Trophoblast cell (in vitro differentiated cells and primary cell): ENCODE measurements around the gene PLEKHA5.
A peak's percentile ranks its signal among the peaks of the same experiment; 100 is the strongest.
"Not testable (repeated sequence)": the region's sequence is repeated elsewhere in the genome, so short reads cannot be mapped to it uniquely, and the experiment has no call there.

Source experiments
- DNase-seq, 2 donors: peaks; one replicate each; pipeline ENCODE4 v3.0.0-alpha.2; 2016
- H2AFZ ChIP-seq: 2 replicates; pipeline ENCODE4 v1.6.1; 2013; ENCODE audit warnings: low read length, moderate library complexity, mild to moderate bottlenecking; ENCODE audit not compliant: insufficient read depth, poor library complexity
- H2AK5ac ChIP-seq: 2 replicates; pipeline ENCODE4 v1.6.1; 2013; ENCODE audit warnings: mild to moderate bottlenecking, low read length
- H2BK120ac ChIP-seq: 2 replicates; pipeline ENCODE4 v1.6.1; 2013; ENCODE audit warnings: low read length, mild to moderate bottlenecking, moderate library complexity; ENCODE audit not compliant: insufficient read depth, poor library complexity
- H2BK12ac ChIP-seq: 2 replicates; pipeline ENCODE4 v1.6.1; 2013; ENCODE audit warnings: mild to moderate bottlenecking, low read length, moderate library complexity
- H2BK5ac ChIP-seq: 2 replicates; pipeline ENCODE4 v1.6.1; 2013; ENCODE audit warnings: low read length, low read depth, moderate library complexity, mild to moderate bottlenecking; ENCODE audit not compliant: poor library complexity
- H3K14ac ChIP-seq: 2 replicates; pipeline ENCODE4 v1.6.1; 2013; ENCODE audit warnings: mild to moderate bottlenecking, low read length
- H3K18ac ChIP-seq: 2 replicates; pipeline ENCODE4 v1.6.1; 2013; ENCODE audit warnings: mild to moderate bottlenecking, low read length
- H3K23ac ChIP-seq: 2 replicates; pipeline ENCODE4 v1.6.1; 2013; ENCODE audit warnings: low read length
- H3K27ac ChIP-seq: 2 replicates; pipeline ENCODE4 v1.5.1; 2013; ENCODE audit warnings: low read depth, mild to moderate bottlenecking, inconsistent platforms, low read length, moderate library complexity
- H3K27me3 ChIP-seq: 2 replicates; pipeline ENCODE4 v1.6.1; 2013; ENCODE audit warnings: inconsistent platforms, mild to moderate bottlenecking, low read length, moderate library complexity; ENCODE audit not compliant: insufficient read depth
- H3K36me3 ChIP-seq, 2 experiments: 1 replicate in 1 of 2; 2 replicates in 1 of 2; pipeline ENCODE4 v1.6.1; 2013; ENCODE audit warnings: low read length in 2 of 2, mild to moderate bottlenecking in 2 of 2, moderate library complexity in 1 of 2; ENCODE audit not compliant: insufficient read depth in 2 of 2, control insufficient read depth in 1 of 2
- H3K4ac ChIP-seq: 2 replicates; pipeline ENCODE4 v1.6.1; 2013; ENCODE audit warnings: low read depth, mild to moderate bottlenecking, low read length, moderate library complexity
- H3K4me1 ChIP-seq, 2 experiments: 1 replicate in 1 of 2; 2 replicates in 1 of 2; pipeline ENCODE4 v1.6.1; 2013; ENCODE audit warnings: low read length in 2 of 2, mild to moderate bottlenecking in 2 of 2, moderate library complexity in 1 of 2; ENCODE audit not compliant: insufficient read depth in 2 of 2, control insufficient read depth in 1 of 2
- H3K4me2 ChIP-seq: 2 replicates; pipeline ENCODE4 v1.6.1; 2013; ENCODE audit warnings: inconsistent platforms, mild to moderate bottlenecking, low read length, moderate library complexity
- H3K4me3 ChIP-seq: 2 replicates; pipeline ENCODE4 v1.5.1; 2013; ENCODE audit warnings: mild to moderate bottlenecking, low read depth, low read length, inconsistent platforms
- H3K79me1 ChIP-seq: one replicate; pipeline ENCODE4 v1.6.1; 2013; ENCODE audit warnings: low read length
- H3K79me2 ChIP-seq: 2 replicates; pipeline ENCODE4 v1.6.1; 2013; ENCODE audit warnings: low read length, mild to moderate bottlenecking; ENCODE audit not compliant: control insufficient read depth, insufficient read depth, poor library complexity
- H3K9ac ChIP-seq: 2 replicates; pipeline ENCODE4 v1.6.1; 2013; ENCODE audit warnings: mild to moderate bottlenecking, low read length
- H3K9me3 ChIP-seq: 2 replicates; pipeline ENCODE4 v1.6.1; 2013; ENCODE audit warnings: low read depth, mild to moderate bottlenecking, control low read depth, inconsistent platforms, low read length; ENCODE audit not compliant: insufficient read depth
- H4K12ac ChIP-seq: 2 replicates; pipeline ENCODE4 v1.6.1; 2013; ENCODE audit warnings: low read depth, mild to moderate bottlenecking, low read length, moderate library complexity
- H4K8ac ChIP-seq: 2 replicates; pipeline ENCODE4 v1.6.1; 2013; ENCODE audit warnings: low read depth, mild to moderate bottlenecking, low read length, moderate library complexity
- H4K91ac ChIP-seq: one replicate; pipeline ENCODE4 v1.6.1; 2013; ENCODE audit warnings: low read depth, mild to moderate bottlenecking, low read length, moderate library complexity
- WGBS: extraction: QIAGEN DNeasy Blood & Tissue Kit; methylation state at CpG from one replicate; pipeline ENCODE4 v1.1.7; 2013; ENCODE audit warnings: missing lambda C conversion rate; ENCODE audit not compliant: insufficient read length, insufficient coverage; ENCODE audit errors: extremely low coverage; 5-methylcytosine and 5-hydroxymethylcytosine counted together

Gene PLEKHA5

DNA sequence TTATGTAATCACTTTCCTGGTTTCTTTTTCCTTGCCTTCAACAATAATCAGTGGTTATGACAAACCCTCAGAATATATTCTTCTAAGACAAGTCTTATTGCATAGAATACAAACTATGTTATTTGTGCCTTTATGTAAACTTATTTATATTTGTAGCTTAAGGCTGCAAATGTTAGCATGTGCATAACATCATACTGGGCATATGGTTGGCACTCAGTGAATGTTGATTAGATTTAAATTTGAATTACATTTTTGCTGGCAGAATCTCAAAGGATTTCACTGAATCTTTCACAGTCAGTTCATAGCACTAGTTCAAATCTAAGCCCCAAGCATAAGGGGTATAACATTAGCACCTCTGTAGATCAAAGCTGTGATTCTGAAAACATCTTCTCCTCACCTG lies 196.6 kb downstream of the PLEKHA5 start:
- Histone ChIP-seq H3K4me1 (no peaks in the 10 kb centered on the region), H3K27me3 (no peaks in the 10 kb centered on the region)

DNA sequence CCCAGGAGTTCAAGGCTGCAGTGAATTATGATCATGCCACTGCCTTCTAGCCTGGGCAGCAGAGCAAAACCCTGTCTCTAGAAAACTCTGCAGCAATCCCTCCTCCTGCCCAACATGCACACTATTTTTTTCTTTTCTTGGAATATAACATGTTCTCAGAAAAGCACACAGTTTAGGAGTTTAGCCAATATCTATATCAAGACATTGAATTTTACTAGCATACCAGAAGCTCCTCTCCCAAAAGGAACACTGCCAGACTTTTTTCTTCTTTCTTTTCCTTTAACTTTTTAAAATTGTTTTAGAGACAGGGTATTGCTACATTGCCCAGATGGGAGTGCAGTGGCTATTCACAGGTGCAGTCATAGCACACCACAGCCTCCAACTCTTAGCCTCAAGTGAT lies 202.7 kb downstream of the PLEKHA5 start:
- Histone ChIP-seq H3K79me2 (peaks cover 2% of the 10 kb centered on the region), H2BK120ac (no peak overlapping the region), H4K91ac (no peak overlapping the region), H3K9ac (no peak overlapping the region), H3K4me1 (no peaks in the 10 kb centered on the region), H3K23ac (no peak overlapping the region), H3K18ac (no peak overlapping the region), H3K9me3 (no peaks in the 10 kb centered on the region), H2BK12ac (no peak overlapping the region), H3K36me3 (peaks cover 5 to 13% of the 10 kb centered on the region in 2 experiments), H2AK5ac (no peak overlapping the region), H3K4ac (no peak overlapping the region), H3K27ac (no peak overlapping the region), H3K27me3 (no peaks in the 10 kb centered on the region), H2AFZ (no peak overlapping the region), H3K4me3 (no peak overlapping the region), H3K79me1 (no peaks in the 10 kb centered on the region), H4K12ac (no peak overlapping the region), H3K14ac (no peak overlapping the region), H2BK5ac (no peak overlapping the region), H4K8ac (no peak overlapping the region), H3K4me2 (no peak overlapping the region)
- no peak for DNase-seq

More for the DNA sequence above, 196.6 kb downstream of the PLEKHA5 start:
- no peaks in the 10 kb centered on the region for H3K9me3 ChIP-seq
- H3K27ac ChIP-seq = no peak overlapping the region
- no peak overlapping the region for H2AFZ ChIP-seq
- no peak overlapping the region for H4K12ac ChIP-seq
- no peak overlapping the region for H3K9ac ChIP-seq
- no peak overlapping the region for H2BK5ac ChIP-seq
- H3K4me2 ChIP-seq = no peak overlapping the region
- no peak overlapping the region for H2AK5ac ChIP-seq
- H2BK120ac ChIP-seq = no peak overlapping the region
- H3K79me2 ChIP-seq = no peaks in the 10 kb centered on the region
- H4K91ac ChIP-seq = no peak overlapping the region
- no peak for DNase-seq
- H4K8ac ChIP-seq = no peak overlapping the region
- H3K23ac ChIP-seq = no peak overlapping the region
- H3K18ac ChIP-seq = no peak overlapping the region
- no peak overlapping the region for H3K14ac ChIP-seq
- H3K4ac ChIP-seq = no peak overlapping the region
- no peak overlapping the region for H3K4me3 ChIP-seq
- H2BK12ac ChIP-seq = no peak overlapping the region
- peaks cover 0 to 7% of the 10 kb centered on the region in 2 experiments for H3K36me3 ChIP-seq
- no peaks in the 10 kb centered on the region for H3K79me1 ChIP-seq

DNA sequence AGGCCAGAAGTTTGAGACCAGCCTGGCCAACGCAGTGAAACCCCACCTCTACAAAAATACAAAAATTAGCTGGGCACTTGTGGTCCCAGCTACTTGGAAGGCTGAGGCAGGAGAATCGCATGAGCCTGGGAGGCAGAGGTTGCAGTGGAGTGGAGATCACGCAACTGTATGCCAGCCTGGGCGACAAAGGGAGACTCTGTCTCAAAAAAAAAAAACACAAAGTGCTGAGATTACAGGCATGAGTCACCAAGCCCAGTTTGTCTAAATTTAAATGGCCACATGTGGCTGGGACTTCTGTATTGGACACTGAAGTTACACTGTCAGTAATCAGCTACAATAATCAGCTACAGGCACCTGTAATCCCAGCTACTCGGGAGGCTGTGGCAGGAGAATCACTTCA lies 208.9 kb downstream of the PLEKHA5 start:
- no peak overlapping the region for H3K4ac ChIP-seq
- no peak overlapping the region for H3K27ac ChIP-seq
- H4K12ac ChIP-seq = no peak overlapping the region
- no peak overlapping the region for H2BK12ac ChIP-seq
- H2BK120ac ChIP-seq = no peak overlapping the region
- H3K9ac ChIP-seq = no peak overlapping the region
- no peak overlapping the region for H3K14ac ChIP-seq
- H3K79me1 ChIP-seq = no peaks in the 10 kb centered on the region
- H3K27me3 ChIP-seq = no peaks in the 10 kb centered on the region
- no peaks in the 10 kb centered on the region for H3K9me3 ChIP-seq
- H3K4me1 ChIP-seq = no peaks in the 10 kb centered on the region
- no peak overlapping the region for H2AK5ac ChIP-seq
- no peak overlapping the region for H4K91ac ChIP-seq
- DNase-seq = no peak
- H4K8ac ChIP-seq = no peak overlapping the region
- no peak overlapping the region for H3K4me2 ChIP-seq
- H2BK5ac ChIP-seq = no peak overlapping the region
- no peak overlapping the region for H3K18ac ChIP-seq
- H3K79me2 ChIP-seq = no peaks in the 10 kb centered on the region
- no peak overlapping the region for H3K23ac ChIP-seq
- peaks cover 6 to 17% of the 10 kb centered on the region in 2 experiments for H3K36me3 ChIP-seq
- no peak overlapping the region for H3K4me3 ChIP-seq
- H2AFZ ChIP-seq = no peak overlapping the region
- no CpG with 5 or more reads among the region's 5 CpGs for WGBS

DNA sequence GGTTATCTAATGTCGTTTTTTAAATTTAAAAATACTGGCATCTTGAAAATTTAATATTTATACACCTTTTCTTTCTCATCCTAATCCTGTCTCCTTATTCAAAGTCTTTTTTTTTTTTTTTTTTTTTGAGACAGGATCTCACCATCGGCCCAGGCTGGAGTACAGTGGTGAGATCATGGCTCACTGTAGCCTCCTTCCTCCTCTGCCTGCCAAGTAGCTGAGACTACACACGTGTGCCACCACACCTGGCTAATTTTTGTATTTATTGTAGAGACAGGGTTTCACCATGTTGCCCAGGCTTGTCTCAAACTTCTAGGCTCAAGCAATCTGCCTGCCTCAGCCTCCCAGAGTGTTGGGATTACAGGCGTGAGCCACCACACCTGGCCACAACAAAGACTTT lies 221.3 kb downstream of the PLEKHA5 start:
- not testable (repeated sequence) for H3K79me2 ChIP-seq, H4K12ac ChIP-seq, H3K9me3 ChIP-seq, H3K4me1 ChIP-seq, H2BK120ac ChIP-seq, H3K79me1 ChIP-seq, H3K9ac ChIP-seq, H3K4me3 ChIP-seq, H2BK12ac ChIP-seq, H4K91ac ChIP-seq, H3K27me3 ChIP-seq, H3K14ac ChIP-seq, H4K8ac ChIP-seq, H2AFZ ChIP-seq, H3K18ac ChIP-seq, H2BK5ac ChIP-seq, H2AK5ac ChIP-seq, H3K27ac ChIP-seq, H3K23ac ChIP-seq, H3K4ac ChIP-seq, H3K4me2 ChIP-seq
- no CpG with 5 or more reads among the region's 4 CpGs for WGBS
- DNase-seq = peak in 1 of 2 donors; percentile 16
- H3K36me3 ChIP-seq = peaks cover 9 to 23% of the 10 kb centered on the region in 2 experiments
